DOHH2 (cell line): ENCODE measurements around the gene CALY.

ENCODE experiments used
- H3F3A ChIP-seq: fragments of 200-600 bp; sonication (generic), shearing (Covaris generic); 2 replicates; pipeline ENCODE4 v1.6.0; 2016; ENCODE audit warnings: antibody characterized with exemption, mild to moderate bottlenecking; ENCODE audit not compliant: control insufficient read depth, insufficient read depth
- H3K27ac ChIP-seq: fragments of 200-600 bp; sonication (generic); 2 replicates; pipeline ENCODE4 v1.5.1; 2014; ENCODE audit warnings: low read depth, mild to moderate bottlenecking, low read length, moderate library complexity
- H3K27me3 ChIP-seq: fragments of 200-600 bp; sonication (generic); 2 replicates; pipeline ENCODE4 v1.6.1; 2014; ENCODE audit warnings: mild to moderate bottlenecking, low read length, mixed read lengths; ENCODE audit not compliant: control insufficient read depth
- H3K36me3 ChIP-seq: fragments of 200-600 bp; sonication (generic); 2 replicates; pipeline ENCODE4 v1.6.1; 2014; ENCODE audit warnings: mild to moderate bottlenecking, low read length, moderate library complexity, mixed read lengths; ENCODE audit not compliant: control insufficient read depth
- H3K4me1 ChIP-seq: fragments of 200-600 bp; sonication (generic); 2 replicates; pipeline ENCODE4 v1.6.1; 2014; ENCODE audit warnings: mild to moderate bottlenecking, low read length, mixed read lengths; ENCODE audit not compliant: control insufficient read depth
- H3K4me2 ChIP-seq: fragments of 200-600 bp; sonication (generic); 2 replicates; pipeline ENCODE4 v1.6.0; 2014; ENCODE audit warnings: mild to moderate bottlenecking, low read length, moderate library complexity
- H3K4me3 ChIP-seq: fragments of 200-600 bp; sonication (generic); 2 replicates; pipeline ENCODE4 v1.5.1; 2014; ENCODE audit warnings: mild to moderate bottlenecking, low read length, mixed read lengths
- H3K79me2 ChIP-seq: fragments of 200-600 bp; sonication (generic); 2 replicates; pipeline ENCODE4 v1.6.1; 2014; ENCODE audit warnings: mild to moderate bottlenecking, low read length, mixed read lengths; ENCODE audit not compliant: control insufficient read depth
- H3K9me2 ChIP-seq: fragments of 200-600 bp; sonication (generic); replicated peaks from 2 replicates; pipeline ENCODE4 v1.6.1; 2014; ENCODE audit warnings: mild to moderate bottlenecking, low read length, mixed read lengths; ENCODE audit not compliant: control insufficient read depth
- H3K9me3 ChIP-seq: fragments of 200-600 bp; sonication (generic); 2 replicates; pipeline ENCODE4 v1.6.1; 2014; ENCODE audit warnings: antibody characterized with exemption, low read length, mixed read lengths; ENCODE audit not compliant: control insufficient read depth, insufficient read depth
- H4K20me1 ChIP-seq: fragments of 200-600 bp; sonication (generic); 2 replicates; pipeline ENCODE4 v1.6.0; 2014; ENCODE audit warnings: low read depth, mild to moderate bottlenecking, antibody characterized with exemption, low read length, moderate library complexity; ENCODE audit not compliant: control insufficient read depth, insufficient read depth
- EZH2phosphoT487 ChIP-seq: fragments of 200-600 bp; sonication (generic); IDR thresholded peaks from 2 replicates; pipeline ENCODE4 v1.6.1; 2017; ENCODE audit warnings: borderline replicate concordance, mild to moderate bottlenecking, antibody characterized with exemption, low read length, moderate library complexity, mixed read lengths
- TF ChIP-seq, protein P1 (sequence below): fragments of 200-600 bp; sonication (generic); IDR thresholded peaks from one replicate; pipeline ENCODE4 v1.5.1; 2014; ENCODE audit warnings: antibody characterized with exemption, mild to moderate bottlenecking, low read depth, low read length; ENCODE audit not compliant: poor library complexity, severe bottlenecking

Gene CALY

DNA sequence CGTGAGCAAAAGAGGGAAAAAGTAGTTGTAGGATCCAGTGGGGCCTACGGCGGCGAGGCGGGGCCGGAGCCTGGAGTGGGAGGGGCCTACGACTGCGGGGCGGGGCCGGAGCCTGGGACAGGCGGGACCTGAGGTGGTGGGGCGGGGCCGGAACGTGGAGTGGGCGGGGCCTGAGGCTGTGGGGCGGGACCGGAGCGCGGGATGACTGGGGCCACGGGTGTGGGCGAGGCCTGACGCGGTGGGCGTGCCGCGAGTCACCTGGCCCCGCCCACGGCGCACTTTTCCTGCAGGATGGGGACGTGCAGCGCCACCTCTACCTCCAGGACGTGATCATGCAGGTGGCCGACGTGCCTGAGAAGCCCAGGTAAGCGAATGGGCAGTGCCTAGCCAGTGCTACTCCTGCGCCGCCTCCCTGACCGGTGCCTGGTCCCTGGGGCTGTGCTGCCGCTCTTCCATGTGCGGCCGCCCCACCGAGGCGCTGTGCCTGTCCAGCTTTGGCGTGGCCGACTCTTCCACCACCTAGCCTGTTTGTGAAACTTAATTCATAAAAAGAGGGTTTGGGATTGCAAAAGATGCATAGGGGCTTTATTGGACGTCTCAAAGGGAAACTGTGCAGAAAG, 27.5 kb downstream of the CALY start:
- no peaks in the 10 kb centered on the region for H3K9me3 ChIP-seq
- peaks cover 39% of the 10 kb centered on the region for H3K36me3 ChIP-seq
- H3K27ac ChIP-seq, result peak overlapping the region; percentile 73
- H3K4me3 ChIP-seq, result peak overlapping the region; percentile 79
- peak overlapping the region; percentile 83 for H3K4me2 ChIP-seq
- H4K20me1 ChIP-seq, result peaks cover 19% of the 10 kb centered on the region
- no peaks in the 10 kb centered on the region for H3K27me3 ChIP-seq
- no peaks in the 10 kb centered on the region for H3F3A ChIP-seq
- H3K9me2 ChIP-seq, result no peaks in the 10 kb centered on the region
- peaks cover 48% of the 10 kb centered on the region for H3K79me2 ChIP-seq
- TF ChIP-seq, protein P1, sequence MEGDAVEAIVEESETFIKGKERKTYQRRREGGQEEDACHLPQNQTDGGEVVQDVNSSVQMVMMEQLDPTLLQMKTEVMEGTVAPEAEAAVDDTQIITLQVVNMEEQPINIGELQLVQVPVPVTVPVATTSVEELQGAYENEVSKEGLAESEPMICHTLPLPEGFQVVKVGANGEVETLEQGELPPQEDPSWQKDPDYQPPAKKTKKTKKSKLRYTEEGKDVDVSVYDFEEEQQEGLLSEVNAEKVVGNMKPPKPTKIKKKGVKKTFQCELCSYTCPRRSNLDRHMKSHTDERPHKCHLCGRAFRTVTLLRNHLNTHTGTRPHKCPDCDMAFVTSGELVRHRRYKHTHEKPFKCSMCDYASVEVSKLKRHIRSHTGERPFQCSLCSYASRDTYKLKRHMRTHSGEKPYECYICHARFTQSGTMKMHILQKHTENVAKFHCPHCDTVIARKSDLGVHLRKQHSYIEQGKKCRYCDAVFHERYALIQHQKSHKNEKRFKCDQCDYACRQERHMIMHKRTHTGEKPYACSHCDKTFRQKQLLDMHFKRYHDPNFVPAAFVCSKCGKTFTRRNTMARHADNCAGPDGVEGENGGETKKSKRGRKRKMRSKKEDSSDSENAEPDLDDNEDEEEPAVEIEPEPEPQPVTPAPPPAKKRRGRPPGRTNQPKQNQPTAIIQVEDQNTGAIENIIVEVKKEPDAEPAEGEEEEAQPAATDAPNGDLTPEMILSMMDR, result peak; percentile 19
- TF ChIP-seq EZH2phosphoT487, result no peak
- H3K4me1 ChIP-seq, result peaks cover 18% of the 10 kb centered on the region

DNA sequence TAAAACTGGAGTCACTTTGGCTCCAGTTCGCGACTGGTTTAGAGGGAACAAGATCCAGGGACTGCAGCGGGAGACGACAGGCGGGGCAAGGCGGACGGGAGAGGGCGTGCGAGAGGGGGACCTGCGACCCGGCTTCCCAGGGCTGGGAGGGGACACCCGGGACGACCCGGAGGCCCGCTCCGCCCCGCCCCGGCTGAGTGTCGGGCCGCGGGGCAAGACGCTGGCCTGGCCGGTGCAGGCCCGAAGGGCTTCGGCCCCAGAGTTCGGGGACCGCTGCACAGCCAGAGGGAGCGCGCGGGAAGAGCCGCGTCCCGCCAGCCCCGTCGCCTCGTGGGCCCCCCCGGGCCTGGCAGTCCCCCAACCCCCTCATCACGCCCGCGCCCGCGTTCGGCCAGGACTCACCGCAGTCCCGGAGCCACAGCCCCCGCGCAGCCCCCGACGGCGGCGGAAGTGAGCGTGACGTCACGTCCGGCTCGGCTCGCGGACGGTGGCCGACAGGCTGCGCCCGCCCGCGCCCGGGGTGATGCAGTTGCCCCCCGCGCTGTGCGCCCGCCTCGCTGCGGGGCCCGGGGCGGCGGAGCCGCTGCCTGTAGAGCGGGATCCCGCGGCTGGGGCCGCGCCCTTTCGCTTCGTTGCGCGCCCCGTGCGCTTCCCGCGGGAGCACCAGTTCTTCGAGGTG, 28.1 kb downstream of the CALY start, which contains the start of the genes TUBGCP2 and ZNF511:
TUBGCP2 (minus strand) TSS at position 452 of the 679 bp plus-strand sequence. CDS start 5,931 bp downstream, outside the sequence.
ZNF511 (plus strand) TSS at position 494 of the 679 bp plus-strand sequence; CDS start at position 524, 30 bp downstream.
- Histone ChIP-seq H3K4me3 (peak within 1 kb of the TSS; percentile 79), H3K36me3 (peaks cover 39% of the 10 kb centered on the region), H3K9me3 (no peaks in the 10 kb centered on the region), H3K79me2 (peaks cover 55% of the 10 kb centered on the region), H3F3A (no peaks in the 10 kb centered on the region), H4K20me1 (peaks cover 25% of the 10 kb centered on the region), H3K4me2 (peak within 1 kb of the TSS; percentile 83), H3K27ac (peak within 1 kb of the TSS; percentile 73), H3K9me2 (no peaks in the 10 kb centered on the region), H3K27me3 (no peaks in the 10 kb centered on the region), H3K4me1 (peaks cover 15% of the 10 kb centered on the region)
- TF ChIP-seq EZH2phosphoT487, result no peak
- TF ChIP-seq, protein P1, result no peak

DNA sequence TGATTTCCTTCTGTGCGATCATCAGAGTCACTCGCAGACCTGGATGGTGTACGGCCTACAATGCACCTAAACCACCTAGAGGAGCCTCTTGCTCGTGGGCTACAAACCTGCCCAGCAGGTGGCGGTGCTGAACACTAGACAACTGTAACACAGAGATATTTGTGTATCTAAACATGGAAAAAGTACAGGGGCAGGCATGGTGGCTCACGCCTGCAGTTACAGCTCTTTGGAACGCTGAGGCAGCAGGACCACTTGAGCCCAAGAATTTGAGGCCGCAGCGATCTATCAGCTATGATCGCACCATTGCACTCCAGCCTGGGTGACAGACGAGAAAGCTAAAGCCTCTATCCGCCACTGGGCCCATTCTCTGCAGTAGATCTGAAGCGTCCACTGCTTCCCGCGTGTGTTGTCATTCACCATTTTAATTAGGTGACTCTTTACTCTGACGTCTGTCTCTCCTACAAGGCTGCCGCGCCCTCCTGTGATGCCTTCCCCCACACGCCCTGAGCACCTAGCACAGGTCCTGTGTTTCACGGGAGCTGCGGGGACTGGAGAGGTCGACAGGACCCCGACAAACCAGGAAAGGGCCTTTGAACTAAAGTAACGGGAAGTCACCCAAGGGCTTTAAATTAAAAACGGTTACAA, 28.8 kb downstream of the CALY start:
- no peak for TF ChIP-seq EZH2phosphoT487
- TF ChIP-seq, protein P1, result peak; percentile 85
- Histone ChIP-seq H3K36me3 (peaks cover 35% of the 10 kb centered on the region), H3K79me2 (peaks cover 61% of the 10 kb centered on the region), H3K4me3 (peak overlapping the region; percentile 79), H3F3A (no peaks in the 10 kb centered on the region), H3K4me1 (peaks cover 15% of the 10 kb centered on the region), H4K20me1 (peaks cover 25% of the 10 kb centered on the region), H3K27ac (peak overlapping the region; percentile 73), H3K4me2 (peak overlapping the region; percentile 83), H3K9me3 (no peaks in the 10 kb centered on the region), H3K9me2 (no peaks in the 10 kb centered on the region), H3K27me3 (no peaks in the 10 kb centered on the region)
